ENCODE measurements around the gene THSD8.

DNA sequence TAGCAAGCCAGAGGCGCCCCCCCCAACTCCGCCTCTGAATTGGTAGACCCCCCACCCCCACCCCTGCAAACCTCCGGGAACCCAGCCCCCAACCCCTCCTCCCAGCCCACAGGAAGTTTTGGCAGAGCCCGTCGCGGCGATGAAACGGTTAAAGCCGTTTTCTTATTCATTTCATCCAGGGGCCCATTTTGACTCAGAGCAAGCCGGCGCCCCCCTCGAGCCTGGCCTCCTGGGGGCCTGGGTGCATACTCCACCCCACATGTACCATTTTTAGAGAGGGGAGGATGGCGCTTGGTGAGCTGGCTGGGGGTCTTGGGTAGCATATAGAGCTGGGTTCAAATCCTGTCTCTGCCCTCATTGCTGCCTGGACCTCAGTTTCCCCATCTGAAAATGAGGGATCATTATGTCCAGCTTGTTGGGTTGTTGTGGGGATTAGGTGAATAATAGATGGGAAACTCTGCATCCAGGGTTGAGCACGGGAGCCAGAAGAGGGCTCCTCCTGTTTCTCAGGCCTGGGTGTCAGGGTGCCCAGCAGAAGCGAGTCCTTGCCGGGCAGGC, 18.5 kb upstream of the THSD8 start:
- TF ChIP-seq ZNF274 (IDR thresholded peaks at IDR 0.05; ENCODE audit: low read depth, low read length), result no peak
- no peak for TF ChIP-seq YY1 (IDR thresholded peaks at IDR 0.05; ENCODE audit: insufficient read depth, insufficient read length)
- no peak for TF ChIP-seq SUZ12 (IDR thresholded peaks at IDR 0.05; ENCODE audit: extremely low read depth, insufficient read depth, insufficient read length)
